Osteocyte (in vitro differentiated cells): ENCODE measurements around the gene ARID5B. TPM values are rescaled to one million over a fixed set of nuclear protein-coding genes. Genes with fewer than 3 reads are reported as not detected.

Source experiments
- DNase-seq: peaks from one replicate; pipeline ENCODE4 v3.0.0; 2021; ENCODE audit warnings: mixed read lengths; ENCODE audit not compliant: unreplicated experiment; ENCODE audit errors: extremely low spot score
- H3K27ac Mint-ChIP-seq: one replicate; pipeline ENCODE4 v1.8.0; 2021; ENCODE audit warnings: mild to moderate bottlenecking, mixed read lengths; ENCODE audit not compliant: unreplicated experiment
- H3K27me3 Mint-ChIP-seq: one replicate; pipeline ENCODE4 v1.8.0; 2021; ENCODE audit warnings: mixed read lengths; ENCODE audit not compliant: unreplicated experiment
- H3K36me3 Mint-ChIP-seq: one replicate; pipeline ENCODE4 v1.8.0; 2021; ENCODE audit warnings: mixed read lengths; ENCODE audit not compliant: unreplicated experiment
- H3K4me1 Mint-ChIP-seq: one replicate; pipeline ENCODE4 v1.8.0; 2021; ENCODE audit warnings: mixed read lengths; ENCODE audit not compliant: unreplicated experiment
- H3K4me3 Mint-ChIP-seq: one replicate; pipeline ENCODE4 v1.8.0; 2021; ENCODE audit warnings: mild to moderate bottlenecking, moderate library complexity, mixed read lengths; ENCODE audit not compliant: unreplicated experiment
- H3K9me3 Mint-ChIP-seq: one replicate; pipeline ENCODE4 v1.8.0; 2021; ENCODE audit warnings: mixed read lengths; ENCODE audit not compliant: unreplicated experiment
- total RNA-seq: library from RNA; stranded (reverse); gene quantifications from 2 replicates; pipeline ENCODE4 v1.2.1, GENCODE V29; 2021
- TF ChIP-seq, protein P1 (sequence below): fragments of 200-600 bp; sonication (generic); IDR thresholded peaks from 2 replicates; pipeline ENCODE4 v1.5.0; 2021; ENCODE audit warnings: antibody characterized with exemption, mild to moderate bottlenecking, moderate library complexity

ARID5B gene
- total RNA-seq, 1 donor from 2014 or later: 89.4 TPM

DNA sequence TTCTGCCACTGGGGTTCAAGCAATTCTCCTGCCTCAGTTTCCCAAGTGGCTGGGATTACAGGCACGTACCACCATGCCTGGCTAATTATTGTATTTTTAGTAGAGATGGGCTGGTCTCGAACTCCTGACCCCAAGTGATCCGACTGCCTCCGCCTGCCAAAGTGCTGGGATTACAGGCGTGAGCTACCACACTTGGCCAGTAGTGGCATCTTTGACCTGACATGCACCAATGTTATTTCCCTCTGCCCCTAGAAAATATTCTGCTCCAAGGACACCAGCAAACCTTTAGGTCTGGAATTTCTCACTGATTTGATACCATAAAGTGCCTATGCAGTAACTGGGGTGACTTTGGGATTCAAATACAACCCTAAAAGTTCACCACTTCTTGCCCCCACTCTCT is 179.4 kb downstream of the ARID5B start:
- Mint-ChIP-seq H3K9me3 (no peaks in the 10 kb centered on the region), H3K36me3 (peaks cover 27% of the 10 kb centered on the region), H3K4me3 (no peak overlapping the region), H3K27ac (peak overlapping the region; percentile 96), H3K4me1 (peaks cover 91% of the 10 kb centered on the region), H3K27me3 (no peaks in the 10 kb centered on the region)
- TF ChIP-seq, protein P1, sequence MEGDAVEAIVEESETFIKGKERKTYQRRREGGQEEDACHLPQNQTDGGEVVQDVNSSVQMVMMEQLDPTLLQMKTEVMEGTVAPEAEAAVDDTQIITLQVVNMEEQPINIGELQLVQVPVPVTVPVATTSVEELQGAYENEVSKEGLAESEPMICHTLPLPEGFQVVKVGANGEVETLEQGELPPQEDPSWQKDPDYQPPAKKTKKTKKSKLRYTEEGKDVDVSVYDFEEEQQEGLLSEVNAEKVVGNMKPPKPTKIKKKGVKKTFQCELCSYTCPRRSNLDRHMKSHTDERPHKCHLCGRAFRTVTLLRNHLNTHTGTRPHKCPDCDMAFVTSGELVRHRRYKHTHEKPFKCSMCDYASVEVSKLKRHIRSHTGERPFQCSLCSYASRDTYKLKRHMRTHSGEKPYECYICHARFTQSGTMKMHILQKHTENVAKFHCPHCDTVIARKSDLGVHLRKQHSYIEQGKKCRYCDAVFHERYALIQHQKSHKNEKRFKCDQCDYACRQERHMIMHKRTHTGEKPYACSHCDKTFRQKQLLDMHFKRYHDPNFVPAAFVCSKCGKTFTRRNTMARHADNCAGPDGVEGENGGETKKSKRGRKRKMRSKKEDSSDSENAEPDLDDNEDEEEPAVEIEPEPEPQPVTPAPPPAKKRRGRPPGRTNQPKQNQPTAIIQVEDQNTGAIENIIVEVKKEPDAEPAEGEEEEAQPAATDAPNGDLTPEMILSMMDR: peak; percentile 7
- DNase-seq: no peak

DNA sequence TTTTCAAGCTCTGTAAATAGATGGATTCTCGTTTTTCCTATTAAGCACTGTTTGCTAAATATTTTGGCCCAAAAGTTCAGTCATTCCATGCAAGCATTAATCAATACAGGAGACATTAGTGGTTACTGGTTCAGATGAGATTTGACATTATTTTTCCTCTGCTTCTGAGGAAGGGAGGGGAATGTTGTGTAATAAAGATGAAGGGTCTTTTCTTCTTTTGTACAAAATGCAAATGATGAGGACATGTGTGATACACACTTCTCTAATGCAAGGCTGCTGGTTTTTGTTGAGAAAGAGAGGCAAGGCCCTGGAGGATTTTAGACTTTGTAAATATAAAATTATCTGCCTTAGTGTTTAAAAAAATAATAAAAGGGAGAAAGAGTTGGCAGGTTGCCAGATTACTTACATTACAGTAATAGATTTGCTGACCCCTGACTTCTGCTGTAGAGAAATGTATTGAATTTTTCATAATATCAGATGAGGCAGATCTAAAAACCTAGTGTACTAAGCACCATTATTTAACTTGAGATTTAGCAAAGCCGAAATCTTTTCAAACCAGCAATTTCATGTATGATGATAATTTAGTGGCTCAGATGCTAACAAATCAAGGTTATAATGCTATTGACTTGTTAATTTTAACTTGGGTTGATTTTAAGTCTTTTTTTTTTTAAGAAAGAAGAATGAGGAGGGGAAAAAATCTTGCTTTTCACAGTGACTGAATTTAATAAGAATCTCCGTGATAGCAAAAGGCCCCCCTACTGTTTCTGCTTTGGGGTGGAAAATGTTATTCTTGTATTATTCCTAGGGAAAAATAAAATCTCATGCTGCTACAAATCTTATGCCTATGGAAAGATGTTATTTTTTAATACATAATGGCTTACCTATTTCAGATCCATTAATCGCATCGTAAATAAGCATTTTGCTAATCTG is 180.1 kb downstream of the ARID5B start:
- H3K27me3 Mint-ChIP-seq: no peaks in the 10 kb centered on the region
- H3K4me3 Mint-ChIP-seq: peak overlapping the region; percentile 20
- peaks cover 84% of the 10 kb centered on the region for H3K4me1 Mint-ChIP-seq

DNA sequence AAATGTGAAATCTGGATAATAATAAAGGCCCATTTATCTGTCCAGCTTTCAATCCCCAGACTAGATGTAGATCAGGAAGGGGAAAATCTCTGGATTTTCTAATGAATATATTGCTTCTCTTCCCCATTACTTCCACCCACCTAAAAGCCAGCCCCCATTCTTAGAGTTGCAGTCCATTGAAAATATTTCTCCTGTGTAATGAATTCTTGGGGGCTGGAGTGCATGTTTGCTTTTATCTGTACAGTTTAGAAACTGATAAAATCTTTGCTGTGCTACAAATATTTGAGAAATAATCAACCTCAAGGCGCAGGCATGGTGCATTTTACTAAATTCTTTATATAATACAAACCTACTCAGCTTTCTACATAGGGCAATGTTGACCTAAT is 180.8 kb downstream of the ARID5B start:
- H3K9me3 Mint-ChIP-seq: no peaks in the 10 kb centered on the region
- H3K27me3 Mint-ChIP-seq: no peaks in the 10 kb centered on the region
- H3K27ac Mint-ChIP-seq: peak overlapping the region; percentile 96
- H3K4me3 Mint-ChIP-seq: peak overlapping the region; percentile 20
- DNase-seq: no peak
- peaks cover 77% of the 10 kb centered on the region for H3K4me1 Mint-ChIP-seq
- TF ChIP-seq, protein P1: no peak
- peaks cover 25% of the 10 kb centered on the region for H3K36me3 Mint-ChIP-seq

More for the DNA sequence above, 180.1 kb downstream of the ARID5B start:
- TF ChIP-seq, protein P1: no peak
- H3K9me3 Mint-ChIP-seq: no peaks in the 10 kb centered on the region
- peaks cover 26% of the 10 kb centered on the region for H3K36me3 Mint-ChIP-seq
- no peak for DNase-seq
- peak overlapping the region; percentile 96 for H3K27ac Mint-ChIP-seq

- Mint-ChIP-seq H3K4me1 (peaks cover 73% of the 10 kb centered on the region), H3K27me3 (no peaks in the 10 kb centered on the region), H3K27ac (peak overlapping the region; percentile 96), H3K4me3 (peak overlapping the region; percentile 20), H3K36me3 (peaks cover 30% of the 10 kb centered on the region), H3K9me3 (no peaks in the 10 kb centered on the region)
- no peak for DNase-seq
- TF ChIP-seq, protein P1: no peak
Measured at GRCh38 chr10:62082729-62083411, 181.4 kb downstream of the ARID5B start.
